ENCODE measurements around the gene HS6ST2. TPM values are rescaled to one million over a fixed set of nuclear protein-coding genes. Genes with fewer than 3 reads are reported as not detected.

HS6ST2 gene
- total and polyA plus RNA-seq, 10 of the 15 experiments (the other 5 are each of a cell fraction or from before 2014, with no cell fraction given), result not detected

- Histone ChIP-seq H3K36me3 (ENCODE audit: control insufficient read depth in 2 of 2, insufficient read depth in 2 of 2, low read length in 1 of 2) (no peaks in the 10 kb centered on the region), H2AFZ (ENCODE audit: control insufficient read depth, low read depth, low read length) (no peak overlapping the region), H3K4me1 (ENCODE audit: control insufficient read depth, insufficient read depth, low read length) (no peaks in the 10 kb centered on the region), H3K9ac (ENCODE audit: control insufficient read depth, insufficient read depth, low read length) (no peak overlapping the region), H3K4me2 (ENCODE audit: control insufficient read depth, insufficient read depth) (no peak overlapping the region), H3K9me3 (replicated peaks; ENCODE audit: control insufficient read depth, insufficient read depth, low read length) (no peaks in the 10 kb centered on the region), H3K27me3 (replicated peaks in 1 of 2; ENCODE audit: control insufficient read depth in 2 of 2, insufficient read depth in 2 of 2, low read length in 1 of 2) (no peaks in the 10 kb centered on the region), H3K27ac (ENCODE audit: control insufficient read depth, insufficient read depth) (no peak overlapping the region), H3K79me2 (ENCODE audit: control insufficient read depth, insufficient read depth, low read length) (no peaks in the 10 kb centered on the region), H3K4me3 (no peak overlapping the region), H4K20me1 (ENCODE audit: control insufficient read depth, insufficient read depth) (no peaks in the 10 kb centered on the region)
- CTCF ChIA-PET, result interaction anchor here (1.4 kb wide), 1 partner anchor 10 kb away, joined by 3 read pairs; no protein-coding TSS in a partner anchor
- TF ChIP-seq GATAD2B (conservative IDR thresholded peaks at IDR 0.05; ENCODE audit: low read depth) (no peak), POLR2AphosphoS5 (IDR thresholded peaks at IDR 0.05; ENCODE audit: low read length) (no peak), SMAD1 (IDR thresholded peaks at IDR 0.05; ENCODE audit: low read depth, partially characterized antibody) (no peak), KDM1A (IDR thresholded peaks at IDR 0.05; ENCODE audit: borderline replicate concordance) (no peak), BCL3 (IDR thresholded peaks at IDR 0.05; ENCODE audit: borderline replicate concordance, insufficient read depth, low read depth, low read length, poor library complexity, severe bottlenecking) (no peak), FOXM1 (IDR thresholded peaks at IDR 0.05; ENCODE audit: low read depth, low read length) (no peak), TCF7 (IDR thresholded peaks at IDR 0.05; ENCODE audit: borderline replicate concordance) (no peak), HDGF (IDR thresholded peaks at IDR 0.05) (no peak), YBX1 (IDR thresholded peaks at IDR 0.05) (no peak)
- TF ChIP-seq, protein P1, sequence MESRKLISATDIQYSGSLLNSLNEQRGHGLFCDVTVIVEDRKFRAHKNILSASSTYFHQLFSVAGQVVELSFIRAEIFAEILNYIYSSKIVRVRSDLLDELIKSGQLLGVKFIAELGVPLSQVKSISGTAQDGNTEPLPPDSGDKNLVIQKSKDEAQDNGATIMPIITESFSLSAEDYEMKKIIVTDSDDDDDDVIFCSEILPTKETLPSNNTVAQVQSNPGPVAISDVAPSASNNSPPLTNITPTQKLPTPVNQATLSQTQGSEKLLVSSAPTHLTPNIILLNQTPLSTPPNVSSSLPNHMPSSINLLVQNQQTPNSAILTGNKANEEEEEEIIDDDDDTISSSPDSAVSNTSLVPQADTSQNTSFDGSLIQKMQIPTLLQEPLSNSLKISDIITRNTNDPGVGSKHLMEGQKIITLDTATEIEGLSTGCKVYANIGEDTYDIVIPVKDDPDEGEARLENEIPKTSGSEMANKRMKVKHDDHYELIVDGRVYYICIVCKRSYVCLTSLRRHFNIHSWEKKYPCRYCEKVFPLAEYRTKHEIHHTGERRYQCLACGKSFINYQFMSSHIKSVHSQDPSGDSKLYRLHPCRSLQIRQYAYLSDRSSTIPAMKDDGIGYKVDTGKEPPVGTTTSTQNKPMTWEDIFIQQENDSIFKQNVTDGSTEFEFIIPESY (IDR thresholded peaks at IDR 0.05), result no peak
- no peak for FAIRE-seq
- in situ Hi-C loops (cut with MboI), result no loop called here
- no peak for DNase-seq (ENCODE audit: low read depth, low spot score)
- intact Hi-C loops (cut with micrococcal nuclease; ENCODE audit: unreplicated experiment), result no loop called here
- no peak for ATAC-seq
- RAD21 ChIA-PET (ENCODE audit: unreplicated experiment), result no interaction called here
- BruUV-seq (replicated peaks), result no TSS peak
- POLR2A ChIA-PET, result no interaction called here
- SMC1A ChIA-PET (ENCODE audit: uncharacterized antibody, unreplicated experiment), result no interaction called here
These were observed 179.5 kb downstream of the HS6ST2 start for GRCh38 chrX:132778917-132779316.

All from GM12878 (cell line).